MG63 (cell line): ENCODE data around the gene TOPORS. TPM values are rescaled to one million over a fixed set of nuclear protein-coding genes. Genes with fewer than 3 reads are reported as not detected.
"Not testable (repeated sequence)": the region's sequence is repeated elsewhere in the genome, so short reads cannot be mapped to it uniquely, and the experiment has no call there.

Experiments used
- DNase-seq: peaks from one replicate; pipeline ENCODE4 v3.0.0-alpha.2; 2020
- H3K27me3 ChIP-seq: fragments of 250-450 bp; sonication (Bioruptor Pico); 2 replicates; pipeline ENCODE4 v1.5.1; 2020; ENCODE audit warnings: mild to moderate bottlenecking, moderate library complexity
- H3K36me3 ChIP-seq: fragments of 250-450 bp; sonication (Bioruptor Pico); 2 replicates; pipeline ENCODE4 v1.5.1; 2020; ENCODE audit warnings: mild to moderate bottlenecking, moderate library complexity
- H3K4me3 ChIP-seq: fragments of 250-450 bp; sonication (Bioruptor Pico); 2 replicates; pipeline ENCODE4 v1.5.1; 2020; ENCODE audit warnings: mild to moderate bottlenecking, moderate library complexity
- H3K9me3 ChIP-seq: fragments of 250-450 bp; sonication (Bioruptor Pico); 2 replicates; pipeline ENCODE4 v1.5.1; 2020; ENCODE audit warnings: mild to moderate bottlenecking, moderate library complexity
- total RNA-seq: library from RNA; depleted of rRNA; stranded (reverse); fragments of >200 nt; shearing (Covaris generic); gene quantifications from 2 replicates; pipeline ENCODE4 v1.2.3, GENCODE V29; 2014; ENCODE audit warnings: low replicate concordance; rRNA removed

Gene TOPORS
- 7.8 and 9.4 TPM in 2 replicates for total RNA-seq

- DNase-seq = peak; percentile 84
- no peaks in the 10 kb centered on the region for H3K9me3 ChIP-seq
- peak within 1 kb of the TSS; percentile 79 for H3K4me3 ChIP-seq
- H3K36me3 ChIP-seq = peaks cover 7% of the 10 kb centered on the region
- H3K27me3 ChIP-seq = no peaks in the 10 kb centered on the region
Measured at GRCh38 chr9:32552172-32552872, at the start of gene TOPORS, which contains the start of gene SMIM27. TSS of gene TOPORS (minus strand) at chr9:32552586. CDS start at chr9:32552436, 150 bp downstream. TSS of gene SMIM27 (plus strand) at chr9:32552327. CDS start at chr9:32552435, 108 bp downstream.

GRCh38 chr9:32599021-32599420, 46.6 kb upstream of the TOPORS start:
- not testable (repeated sequence) for DNase-seq, H3K4me3 ChIP-seq, H3K36me3 ChIP-seq, H3K27me3 ChIP-seq, H3K9me3 ChIP-seq

- no peaks in the 10 kb centered on the region for H3K36me3 ChIP-seq
- no peak for DNase-seq
- H3K27me3 ChIP-seq = no peaks in the 10 kb centered on the region
- no peak overlapping the region for H3K4me3 ChIP-seq
- no peaks in the 10 kb centered on the region for H3K9me3 ChIP-seq
Measured at GRCh38 chr9:32596936-32597335, 44.5 kb upstream of the TOPORS start.

- Histone ChIP-seq H3K36me3 (no peaks in the 10 kb centered on the region), H3K27me3 (no peaks in the 10 kb centered on the region)
- DNase-seq = no peak
Measured at GRCh38 chr9:32596096-32596865, 43.9 kb upstream of the TOPORS start.

GRCh38 chr9:32590898-32591297, 38.5 kb upstream of the TOPORS start:
- Histone ChIP-seq H3K9me3 (no peaks in the 10 kb centered on the region), H3K36me3 (no peaks in the 10 kb centered on the region), H3K4me3 (no peak overlapping the region), H3K27me3 (no peaks in the 10 kb centered on the region)
- DNase-seq = no peak

More at GRCh38 chr9:32596096-32596865, 43.9 kb upstream of the TOPORS start:
- Histone ChIP-seq H3K9me3 (no peaks in the 10 kb centered on the region), H3K4me3 (no peak overlapping the region)

- no peak for DNase-seq
- Histone ChIP-seq H3K9me3 (no peaks in the 10 kb centered on the region), H3K36me3 (no peaks in the 10 kb centered on the region), H3K27me3 (no peaks in the 10 kb centered on the region), H3K4me3 (no peak overlapping the region)
Measured at GRCh38 chr9:32590476-32590875, 38.1 kb upstream of the TOPORS start.

- no peak overlapping the region for H3K4me3 ChIP-seq
- DNase-seq = no peak
- H3K27me3 ChIP-seq = no peaks in the 10 kb centered on the region
- H3K9me3 ChIP-seq = no peaks in the 10 kb centered on the region
- H3K36me3 ChIP-seq = no peaks in the 10 kb centered on the region
Measured at GRCh38 chr9:32589083-32589723, 36.8 kb upstream of the TOPORS start.

GRCh38 chr9:32587901-32588300, 35.5 kb upstream of the TOPORS start:
- Histone ChIP-seq H3K27me3 (no peaks in the 10 kb centered on the region), H3K9me3 (no peaks in the 10 kb centered on the region), H3K4me3 (no peak overlapping the region), H3K36me3 (no peaks in the 10 kb centered on the region)
- DNase-seq = no peak

- no peaks in the 10 kb centered on the region for H3K9me3 ChIP-seq
- no peaks in the 10 kb centered on the region for H3K36me3 ChIP-seq
- DNase-seq = no peak
- no peaks in the 10 kb centered on the region for H3K27me3 ChIP-seq
- no peak overlapping the region for H3K4me3 ChIP-seq
Measured at GRCh38 chr9:32584784-32585183, 32.4 kb upstream of the TOPORS start.

GRCh38 chr9:32581512-32582143, 29.2 kb upstream of the TOPORS start:
- Histone ChIP-seq H3K27me3 (no peaks in the 10 kb centered on the region), H3K4me3 (no peak overlapping the region), H3K36me3 (no peaks in the 10 kb centered on the region), H3K9me3 (no peaks in the 10 kb centered on the region)
- DNase-seq = no peak

GRCh38 chr9:32580631-32581300, 28.4 kb upstream of the TOPORS start:
- no peaks in the 10 kb centered on the region for H3K9me3 ChIP-seq
- no peaks in the 10 kb centered on the region for H3K27me3 ChIP-seq
- no peak for DNase-seq
- no peaks in the 10 kb centered on the region for H3K36me3 ChIP-seq
- no peak overlapping the region for H3K4me3 ChIP-seq

GRCh38 chr9:32579706-32580331, 27.4 kb upstream of the TOPORS start:
- Histone ChIP-seq H3K36me3 (no peaks in the 10 kb centered on the region), H3K27me3 (no peaks in the 10 kb centered on the region), H3K4me3 (no peak overlapping the region), H3K9me3 (no peaks in the 10 kb centered on the region)
- DNase-seq = peak; percentile 13

- Histone ChIP-seq H3K27me3 (no peaks in the 10 kb centered on the region), H3K36me3 (no peaks in the 10 kb centered on the region), H3K4me3 (no peak overlapping the region), H3K9me3 (no peaks in the 10 kb centered on the region)
- DNase-seq = no peak
Measured at GRCh38 chr9:32578976-32579375, 26.6 kb upstream of the TOPORS start.

GRCh38 chr9:32577316-32577715, 24.9 kb upstream of the TOPORS start:
- Histone ChIP-seq H3K36me3 (no peaks in the 10 kb centered on the region), H3K9me3 (no peaks in the 10 kb centered on the region), H3K4me3 (no peak overlapping the region), H3K27me3 (no peaks in the 10 kb centered on the region)
- DNase-seq = no peak

- Histone ChIP-seq H3K36me3 (0 out of 2 replicates have a peak, but pooled peaks cover 3% of the 10 kb centered on the region), H3K27me3 (no peaks in the 10 kb centered on the region), H3K9me3 (no peaks in the 10 kb centered on the region), H3K4me3 (no peak overlapping the region)
- no peak for DNase-seq
Measured at GRCh38 chr9:32574858-32575257, 22.5 kb upstream of the TOPORS start.

GRCh38 chr9:32573821-32574220, 21.4 kb upstream of the TOPORS start:
- no peak for DNase-seq

More at GRCh38 chr9:32573821-32574220, 21.4 kb upstream of the TOPORS start:
- no peaks in the 10 kb centered on the region for H3K9me3 ChIP-seq
- no peaks in the 10 kb centered on the region for H3K27me3 ChIP-seq
- peak overlapping the region; percentile 86 for H3K4me3 ChIP-seq
- 0 out of 2 replicates have a peak, but pooled peaks cover 3% of the 10 kb centered on the region for H3K36me3 ChIP-seq
